Putamen (tissue), 1 donor: ENCODE data around the gene SUGCT.
A peak's percentile ranks its signal among the peaks of the same experiment; 100 is the strongest.

Experiments
- DNase-seq: peaks from one replicate; pipeline ENCODE4 v3.0.0-alpha.2; 2016; ENCODE audit warnings: low spot score

SUGCT gene

GRCh38 chr7:40733578-40733977 lies 598.8 kb downstream of the SUGCT start:
- DNase-seq: no peak

DNA sequence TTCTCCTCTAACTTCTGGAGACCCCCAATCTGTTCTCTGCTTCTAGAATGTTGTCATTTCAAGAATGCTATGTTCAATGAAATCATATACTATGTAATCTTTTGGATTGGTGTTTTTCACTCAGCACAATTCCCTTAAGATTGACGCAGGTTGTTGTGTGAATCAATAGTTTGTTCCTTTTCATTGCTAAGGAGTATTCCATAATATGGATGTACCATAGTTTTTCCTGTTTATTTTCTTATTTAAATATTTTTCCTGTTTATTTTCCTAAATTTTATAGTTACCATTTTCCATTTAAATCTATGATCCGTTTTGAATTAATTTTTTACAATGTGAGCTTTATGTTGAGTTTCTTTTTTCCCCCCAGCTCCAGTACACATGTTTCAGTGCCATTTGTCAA lies 604.5 kb downstream of the SUGCT start:
- no peak for DNase-seq

- DNase-seq: no peak
These were observed 607.5 kb downstream of the SUGCT start for GRCh38 chr7:40742270-40742669.

- peak; percentile 47 for DNase-seq
These were observed 612.2 kb downstream of the SUGCT start for GRCh38 chr7:40746841-40747556.

DNA sequence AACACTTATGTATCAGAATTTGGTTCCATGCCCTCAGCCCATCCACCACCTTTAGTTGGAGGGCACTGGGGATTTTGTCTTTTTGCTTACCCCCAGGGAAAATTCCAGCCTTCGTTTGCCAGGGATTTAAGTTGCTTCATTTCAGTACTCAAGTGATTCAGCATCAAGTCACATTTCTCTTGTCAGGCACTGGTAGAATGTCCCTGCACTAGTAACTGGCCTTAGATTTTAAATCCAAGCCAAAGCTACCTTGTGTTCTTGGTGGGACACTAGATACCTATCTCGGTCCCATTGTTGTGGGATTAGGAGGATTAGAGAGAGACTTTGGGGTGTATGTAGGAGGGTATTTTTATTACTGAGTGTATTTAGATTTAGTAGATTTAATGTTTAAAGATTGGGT lies 613.1 kb downstream of the SUGCT start:
- no peak for DNase-seq

- DNase-seq: no peak
These were observed 615.1 kb downstream of the SUGCT start for GRCh38 chr7:40749877-40750276.

GRCh38 chr7:40753455-40753854 lies 618.6 kb downstream of the SUGCT start:
- DNase-seq: no peak

DNA sequence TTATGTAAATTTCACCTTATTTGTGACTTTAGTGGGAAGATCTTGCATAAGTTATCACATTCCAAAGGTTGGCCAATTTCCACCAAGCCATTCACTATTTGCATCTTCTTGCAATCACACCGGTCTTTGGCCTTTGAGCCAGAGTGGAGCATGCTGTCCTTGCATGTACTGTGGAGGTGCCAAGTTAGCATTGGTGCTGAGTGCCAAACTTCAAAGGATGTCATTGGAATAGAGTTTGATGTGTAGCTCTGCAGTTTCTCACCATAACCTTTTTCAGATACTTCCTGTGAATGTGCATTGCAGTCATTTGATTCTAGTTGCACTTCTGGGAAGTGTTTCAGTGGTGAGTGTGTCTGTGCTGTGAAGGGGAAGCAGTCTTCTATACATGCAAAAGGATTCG lies 620.6 kb downstream of the SUGCT start:
- no peak for DNase-seq

DNA sequence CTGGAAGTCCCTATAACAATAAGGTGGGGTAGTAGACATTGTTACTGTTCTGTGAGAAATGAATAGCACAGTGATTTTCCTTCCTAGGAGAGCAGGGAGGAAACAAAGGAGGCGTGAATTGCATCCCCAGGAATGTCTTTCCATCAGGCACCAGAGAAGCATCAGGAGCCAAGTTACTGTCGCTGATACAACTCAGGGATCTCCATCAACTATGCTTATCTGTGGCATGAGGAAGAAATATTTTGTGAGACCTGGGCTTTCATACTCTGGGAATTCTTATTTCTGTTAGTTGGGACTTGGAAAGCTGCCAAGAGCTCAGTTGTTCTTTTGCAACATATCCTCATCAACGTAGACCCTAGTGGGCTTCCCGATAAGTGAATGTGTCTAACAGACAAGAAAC lies 622.3 kb downstream of the SUGCT start:
- no peak for DNase-seq

DNA sequence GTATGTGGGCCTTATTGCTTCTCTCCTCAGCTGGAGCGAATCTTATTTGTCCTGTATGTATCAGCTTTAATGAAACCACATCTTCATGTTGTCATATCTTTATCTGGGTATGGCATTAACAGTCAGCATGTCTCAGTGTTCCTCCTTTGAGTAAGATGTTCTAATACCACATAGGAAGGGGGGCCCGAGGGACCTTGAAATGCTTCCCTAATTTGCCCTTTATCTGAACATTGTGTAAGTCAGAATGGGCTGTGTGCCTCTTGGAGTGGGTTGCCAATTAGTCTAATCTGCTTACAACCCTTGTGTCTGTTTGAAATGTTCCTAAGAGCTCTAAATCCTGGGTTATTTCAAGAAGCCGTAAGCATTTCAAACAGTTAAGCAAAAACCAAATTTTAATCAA lies 623.8 kb downstream of the SUGCT start:
- DNase-seq: no peak

DNA sequence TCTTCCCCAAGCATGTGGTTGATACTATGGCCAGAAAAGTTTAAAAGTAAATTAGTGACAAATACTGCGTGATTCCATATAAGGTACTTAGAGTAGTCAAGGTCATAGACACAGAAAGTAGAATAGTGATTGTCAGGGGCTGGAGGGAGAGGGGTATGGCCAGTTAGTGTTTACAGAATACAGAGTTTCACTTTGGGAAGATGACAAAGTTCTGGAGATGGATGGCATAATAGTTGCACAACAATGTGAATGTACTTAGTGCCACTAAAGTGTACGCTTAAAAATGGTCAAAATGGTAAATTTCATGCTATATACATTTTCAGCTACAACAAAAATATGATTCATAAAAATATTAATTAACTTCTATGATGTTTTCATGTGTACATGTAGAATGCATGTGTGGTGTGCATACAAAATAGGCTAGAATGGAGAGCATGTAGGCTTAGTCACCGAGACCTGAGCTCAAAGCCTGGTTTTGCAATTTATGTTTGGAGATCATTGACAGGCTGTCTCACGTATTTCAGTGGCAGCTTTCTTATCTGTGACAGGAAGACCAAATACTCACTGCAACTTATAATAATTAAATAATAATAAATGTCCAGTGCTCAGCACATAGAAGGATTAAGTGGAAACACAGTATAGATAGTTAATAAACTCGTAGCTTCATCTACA lies 625.6 kb downstream of the SUGCT start:
- DNase-seq: no peak

- DNase-seq: peak; percentile 69
These were observed 626.2 kb downstream of the SUGCT start for GRCh38 chr7:40760987-40761386.

- DNase-seq: peak; percentile 67
These were observed 627.2 kb downstream of the SUGCT start for GRCh38 chr7:40761762-40762560.

DNA sequence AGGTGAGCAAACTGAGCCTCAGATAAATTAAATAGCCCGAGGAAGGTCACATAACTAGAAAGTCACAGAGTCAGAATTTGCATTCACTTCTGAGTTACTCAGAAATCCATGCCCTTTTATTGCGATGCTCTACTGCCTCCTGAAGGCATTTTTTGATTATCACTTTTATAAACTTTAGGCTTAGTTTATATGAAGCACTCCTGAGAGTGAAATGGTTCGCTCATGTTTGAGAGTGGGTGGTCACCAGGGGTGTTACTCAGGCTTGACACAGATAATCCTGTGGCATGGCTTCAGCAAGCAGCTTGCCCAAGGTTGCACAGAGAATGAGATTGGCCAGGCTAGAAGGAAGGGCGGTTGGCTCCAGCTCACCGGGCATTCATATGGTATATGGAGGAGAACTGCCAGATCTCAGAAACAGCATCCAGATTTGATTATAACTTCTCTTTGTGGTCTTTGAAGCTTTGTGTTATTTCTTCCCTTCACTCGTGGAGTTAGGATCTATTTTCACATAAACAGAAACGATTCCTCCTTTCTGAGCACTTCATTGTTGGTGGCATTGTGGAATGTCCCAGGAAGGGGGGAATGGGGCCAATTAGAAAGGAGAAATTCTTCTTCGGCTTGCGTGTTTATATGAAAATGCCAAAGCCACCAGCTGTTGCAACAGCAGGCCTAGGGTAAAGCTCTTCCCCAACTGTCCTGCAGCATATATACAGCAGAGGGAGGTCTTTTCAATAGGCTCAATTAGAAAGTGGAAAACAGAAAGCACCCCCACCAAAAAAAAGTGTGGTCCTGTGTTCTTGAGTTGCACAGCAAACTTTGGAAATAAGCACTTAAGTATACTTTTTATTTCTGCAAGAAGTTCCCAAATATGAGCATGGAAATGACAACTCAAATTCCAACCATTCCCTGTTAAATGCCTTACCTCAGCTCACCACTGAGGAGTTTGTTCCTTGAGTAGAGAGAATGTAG lies 628.8 kb downstream of the SUGCT start:
- DNase-seq: no peak

DNA sequence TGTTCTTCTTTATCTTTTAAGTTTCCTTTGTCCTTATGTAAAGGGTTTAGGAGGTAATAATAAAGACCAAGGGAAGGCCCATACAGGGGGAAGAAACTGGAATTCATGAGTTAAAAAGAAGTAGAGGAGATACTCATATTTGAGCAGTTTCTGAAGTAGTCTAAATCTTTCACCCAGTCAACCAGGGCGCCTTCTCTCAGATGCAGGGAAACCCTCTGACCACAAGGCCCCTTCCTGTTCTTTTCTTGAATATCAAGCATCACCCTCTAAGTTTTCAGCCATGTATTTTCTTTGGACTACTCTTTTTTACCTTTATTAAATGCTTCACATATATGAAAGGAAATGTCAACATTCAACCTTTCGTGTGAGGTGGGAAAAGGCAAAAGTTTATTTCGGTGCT lies 630.8 kb downstream of the SUGCT start:
- DNase-seq: no peak

GRCh38 chr7:40772096-40772495 lies 637.3 kb downstream of the SUGCT start:
- DNase-seq: no peak

DNA sequence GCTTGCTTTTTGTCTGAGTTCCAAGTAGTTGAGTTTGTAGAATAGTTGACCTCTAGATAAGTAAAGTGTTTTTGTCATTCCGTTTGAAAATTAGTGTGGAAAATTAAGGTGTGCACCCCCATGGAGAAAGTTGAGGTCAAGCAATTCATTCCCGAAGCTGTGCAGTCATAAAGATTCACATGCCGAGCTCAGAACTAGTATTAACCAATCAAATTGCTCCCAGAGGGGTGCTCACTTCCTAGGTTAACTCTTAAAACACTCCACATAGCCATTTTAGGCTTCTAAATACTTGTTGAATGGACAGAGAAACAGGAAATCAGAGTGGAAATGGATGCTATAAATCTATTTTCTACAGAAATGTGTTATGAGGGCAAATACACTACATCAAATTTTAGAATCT lies 638.9 kb downstream of the SUGCT start:
- DNase-seq: no peak

GRCh38 chr7:40775877-40776276 lies 641.1 kb downstream of the SUGCT start:
- no peak for DNase-seq

GRCh38 chr7:40777730-40778312 lies 643.0 kb downstream of the SUGCT start:
- no peak for DNase-seq

GRCh38 chr7:40780460-40780859 lies 645.7 kb downstream of the SUGCT start:
- DNase-seq: no peak

- DNase-seq: no peak
These were observed 648.0 kb downstream of the SUGCT start for GRCh38 chr7:40782836-40783235.
